GM12891 (cell line): ENCODE data around the gene ABCB7.
A peak's percentile ranks its signal among the peaks of the same experiment; 100 is the strongest.

Source experiments
- DNase-seq: peaks from one replicate; pipeline ENCODE4 v3.0.0; 2011; ENCODE audit warnings: low spot score; ENCODE audit not compliant: insufficient read length
- FAIRE-seq: peaks from 2 replicates; lab custom pipeline; 2011; peaks lifted over from hg19 to GRCh38; lab: Jason Lieb, UNC
- PAX5 ChIP-seq: IDR thresholded peaks from 2 replicates; pipeline ENCODE4 v1.6.1; 2011; ENCODE audit warnings: low read length, moderate library complexity, mild to moderate bottlenecking; ENCODE audit not compliant: insufficient read depth, severe bottlenecking
- SPI1 ChIP-seq: IDR thresholded peaks from 2 replicates; pipeline ENCODE4 v1.6.1; 2011; ENCODE audit warnings: low read depth, low read length, control low read depth

The ABCB7 gene

DNA sequence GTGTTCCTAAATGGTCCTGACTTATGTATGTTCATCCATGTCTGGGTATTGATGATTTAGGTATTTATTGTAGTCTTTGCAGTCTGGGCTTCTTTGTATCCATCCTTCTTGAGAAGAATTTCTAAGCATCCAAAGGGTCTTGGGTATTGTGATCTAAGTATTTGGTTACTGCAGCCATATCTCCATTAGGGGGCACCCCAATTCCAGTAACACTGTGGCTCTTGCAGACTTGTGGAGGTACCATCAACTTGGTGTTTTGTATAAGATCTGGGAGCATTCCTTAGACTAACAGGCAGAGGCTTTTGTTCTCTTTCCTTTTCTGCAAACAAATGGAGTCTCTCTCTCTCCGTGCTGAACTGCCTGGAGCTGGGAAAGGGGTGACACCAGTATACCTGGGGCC is 117.2 kb downstream of the ABCB7 start:
- FAIRE-seq (peak; percentile 68), DNase-seq (no peak)
- TF ChIP-seq PAX5: no peak
- TF ChIP-seq SPI1: no peak
